ENCODE results near the gene TRABD2A. TPM values are rescaled to one million over a fixed set of nuclear protein-coding genes. Genes with fewer than 3 reads are reported as not detected.

TRABD2A gene
- total RNA-seq, 1 donor from 2014 or later = not detected

DNA sequence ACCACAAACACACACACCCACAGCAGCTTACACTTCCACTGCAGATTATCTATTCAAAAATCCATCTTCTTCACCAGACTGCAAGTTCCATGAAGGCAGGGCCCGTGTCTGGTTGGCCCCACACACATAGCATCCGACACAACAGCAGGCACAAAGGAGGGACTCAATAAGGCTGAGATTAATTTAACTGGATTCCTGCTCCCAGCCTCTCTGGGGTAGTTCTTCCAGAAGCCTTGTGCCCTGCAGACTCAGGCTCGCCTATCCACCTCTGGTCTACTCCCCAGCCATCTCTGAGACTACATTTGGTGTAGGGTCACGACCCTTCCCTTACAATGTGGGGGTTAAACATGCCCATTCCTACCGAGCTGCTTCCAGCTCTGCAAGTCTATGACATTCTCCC is 57.7 kb downstream of the TRABD2A start:
- H3K4me1 Mint-ChIP-seq (ENCODE audit: low read depth, unreplicated experiment) = no peaks in the 10 kb centered on the region

DNA sequence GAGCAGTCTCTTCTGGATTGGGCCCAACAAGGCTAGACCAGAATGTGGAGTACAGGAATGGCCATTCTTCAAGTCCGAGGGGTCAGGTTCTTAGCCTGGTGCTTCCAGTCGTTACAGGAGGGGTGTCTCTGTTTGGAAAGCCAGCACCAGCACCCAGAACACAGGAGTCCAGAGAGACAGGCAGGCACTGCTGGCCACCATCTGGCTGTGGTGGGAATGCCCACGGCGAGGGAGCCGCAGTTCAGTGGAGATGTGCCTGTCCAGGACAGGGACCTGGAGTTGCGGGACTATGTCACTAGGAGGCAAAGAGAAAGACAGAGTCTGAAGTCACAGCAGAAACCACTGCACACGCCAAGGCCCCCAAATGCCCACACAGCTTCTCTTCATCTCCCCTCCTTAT is 59.1 kb downstream of the TRABD2A start:
- Mint-ChIP-seq H3K4me1 (ENCODE audit: low read depth, unreplicated experiment) (no peaks in the 10 kb centered on the region), H3K27me3 (ENCODE audit: unreplicated experiment) (no peaks in the 10 kb centered on the region), H3K4me3 (ENCODE audit: unreplicated experiment) (no peak overlapping the region), H3K27ac (ENCODE audit: unreplicated experiment) (no peak overlapping the region), H3K9me3 (ENCODE audit: unreplicated experiment) (no peaks in the 10 kb centered on the region), H3K36me3 (ENCODE audit: unreplicated experiment) (no peaks in the 10 kb centered on the region)
- no peak for DNase-seq
- TF ChIP-seq, protein P1, sequence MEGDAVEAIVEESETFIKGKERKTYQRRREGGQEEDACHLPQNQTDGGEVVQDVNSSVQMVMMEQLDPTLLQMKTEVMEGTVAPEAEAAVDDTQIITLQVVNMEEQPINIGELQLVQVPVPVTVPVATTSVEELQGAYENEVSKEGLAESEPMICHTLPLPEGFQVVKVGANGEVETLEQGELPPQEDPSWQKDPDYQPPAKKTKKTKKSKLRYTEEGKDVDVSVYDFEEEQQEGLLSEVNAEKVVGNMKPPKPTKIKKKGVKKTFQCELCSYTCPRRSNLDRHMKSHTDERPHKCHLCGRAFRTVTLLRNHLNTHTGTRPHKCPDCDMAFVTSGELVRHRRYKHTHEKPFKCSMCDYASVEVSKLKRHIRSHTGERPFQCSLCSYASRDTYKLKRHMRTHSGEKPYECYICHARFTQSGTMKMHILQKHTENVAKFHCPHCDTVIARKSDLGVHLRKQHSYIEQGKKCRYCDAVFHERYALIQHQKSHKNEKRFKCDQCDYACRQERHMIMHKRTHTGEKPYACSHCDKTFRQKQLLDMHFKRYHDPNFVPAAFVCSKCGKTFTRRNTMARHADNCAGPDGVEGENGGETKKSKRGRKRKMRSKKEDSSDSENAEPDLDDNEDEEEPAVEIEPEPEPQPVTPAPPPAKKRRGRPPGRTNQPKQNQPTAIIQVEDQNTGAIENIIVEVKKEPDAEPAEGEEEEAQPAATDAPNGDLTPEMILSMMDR (IDR thresholded peaks at IDR 0.05; ENCODE audit: partially characterized antibody, unreplicated experiment) = no peak

More for the DNA sequence above, 57.7 kb downstream of the TRABD2A start:
- Mint-ChIP-seq H3K27me3 (ENCODE audit: unreplicated experiment) (no peaks in the 10 kb centered on the region), H3K9me3 (ENCODE audit: unreplicated experiment) (no peaks in the 10 kb centered on the region), H3K4me3 (ENCODE audit: unreplicated experiment) (no peak overlapping the region), H3K36me3 (ENCODE audit: unreplicated experiment) (no peaks in the 10 kb centered on the region), H3K27ac (ENCODE audit: unreplicated experiment) (no peak overlapping the region)
- no peak for DNase-seq
- TF ChIP-seq, protein P1 (IDR thresholded peaks at IDR 0.05; ENCODE audit: partially characterized antibody, unreplicated experiment) = no peak

DNA sequence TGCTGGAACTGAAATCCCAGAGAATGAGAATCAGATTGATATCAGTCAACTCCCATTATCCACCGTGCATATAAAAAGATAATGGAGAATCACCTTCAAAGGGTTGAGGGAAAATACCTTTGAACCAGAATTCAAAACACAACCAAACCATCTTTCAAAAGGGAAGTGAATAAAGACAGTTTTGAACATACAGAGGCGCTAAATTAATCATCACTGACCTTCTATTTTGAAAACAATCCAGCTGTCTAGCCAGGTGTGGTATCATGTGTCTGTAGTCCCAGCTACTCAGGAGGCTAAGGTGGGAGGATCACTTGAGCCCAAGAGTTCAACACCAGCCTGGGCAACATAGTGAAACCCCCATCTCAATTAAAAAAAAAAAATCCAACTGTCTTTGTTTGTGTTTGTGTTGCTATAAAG is 63.6 kb downstream of the TRABD2A start:
- H3K36me3 Mint-ChIP-seq (ENCODE audit: unreplicated experiment) = no peaks in the 10 kb centered on the region
- no peak overlapping the region for H3K4me3 Mint-ChIP-seq (ENCODE audit: unreplicated experiment)
- H3K27ac Mint-ChIP-seq (ENCODE audit: unreplicated experiment) = no peak overlapping the region
- peaks cover 2% of the 10 kb centered on the region for H3K27me3 Mint-ChIP-seq (ENCODE audit: unreplicated experiment)
- DNase-seq = no peak
- TF ChIP-seq, protein P1 (IDR thresholded peaks at IDR 0.05; ENCODE audit: partially characterized antibody, unreplicated experiment) = no peak
- no peaks in the 10 kb centered on the region for H3K9me3 Mint-ChIP-seq (ENCODE audit: unreplicated experiment)
- no peaks in the 10 kb centered on the region for H3K4me1 Mint-ChIP-seq (ENCODE audit: low read depth, unreplicated experiment)

DNA sequence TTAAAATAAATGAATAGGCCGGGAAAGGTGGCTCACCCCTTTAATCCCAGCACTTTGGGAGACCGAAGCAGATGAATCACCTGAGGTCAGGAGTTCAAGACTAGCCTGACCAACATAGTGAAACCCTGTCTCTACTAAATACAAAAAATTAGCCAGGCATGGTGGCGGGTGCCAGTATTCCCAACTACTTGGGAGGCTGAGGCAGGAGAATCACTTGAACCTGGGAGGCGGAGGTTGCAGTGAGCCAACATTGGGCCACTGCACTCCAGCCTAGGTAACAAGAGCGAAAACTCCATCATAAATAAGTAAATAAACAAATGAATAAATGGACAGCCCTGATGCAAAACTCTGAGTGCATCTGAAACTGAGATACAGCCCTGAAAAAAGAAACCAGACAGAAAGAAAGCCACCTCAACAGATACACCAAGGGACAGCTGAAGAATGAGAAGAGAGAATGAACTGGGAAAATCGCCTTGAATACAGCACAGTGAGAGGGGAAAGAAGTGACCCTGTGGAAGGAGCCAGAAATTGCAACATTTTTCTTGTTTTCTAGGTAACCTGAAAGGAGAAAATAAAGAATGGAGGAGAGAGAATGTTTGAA is 64.4 kb downstream of the TRABD2A start:
- H3K36me3 Mint-ChIP-seq (ENCODE audit: unreplicated experiment) = no peaks in the 10 kb centered on the region
- no peak for DNase-seq
- H3K4me1 Mint-ChIP-seq (ENCODE audit: low read depth, unreplicated experiment) = no peaks in the 10 kb centered on the region
- H3K27ac Mint-ChIP-seq (ENCODE audit: unreplicated experiment) = no peak overlapping the region
- H3K27me3 Mint-ChIP-seq (ENCODE audit: unreplicated experiment) = peaks cover 2% of the 10 kb centered on the region
- TF ChIP-seq, protein P1 (IDR thresholded peaks at IDR 0.05; ENCODE audit: partially characterized antibody, unreplicated experiment) = no peak
- no peak overlapping the region for H3K4me3 Mint-ChIP-seq (ENCODE audit: unreplicated experiment)
- H3K9me3 Mint-ChIP-seq (ENCODE audit: unreplicated experiment) = no peaks in the 10 kb centered on the region

DNA sequence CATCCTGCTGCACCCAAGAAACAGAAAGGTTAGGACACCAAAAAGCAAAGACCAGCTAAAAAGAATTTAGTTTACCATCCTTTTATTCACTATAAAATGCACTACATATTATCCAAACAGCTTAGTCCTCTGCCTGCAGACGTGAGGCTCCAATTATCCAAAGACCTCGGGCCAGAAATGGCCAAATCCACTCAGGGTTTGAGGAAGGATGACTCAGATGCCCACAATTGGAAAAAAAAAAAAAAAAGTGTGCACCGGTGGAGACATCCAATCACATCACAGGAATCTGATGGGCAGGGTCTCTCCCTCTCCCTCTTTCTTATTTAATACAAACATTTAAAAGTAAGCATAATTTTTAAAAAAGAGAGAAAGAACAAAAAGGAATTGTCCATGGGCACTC is 65.7 kb downstream of the TRABD2A start:
- TF ChIP-seq, protein P1 (IDR thresholded peaks at IDR 0.05; ENCODE audit: partially characterized antibody, unreplicated experiment) = no peak
- H3K4me1 Mint-ChIP-seq (ENCODE audit: low read depth, unreplicated experiment) = no peaks in the 10 kb centered on the region
- no peak overlapping the region for H3K4me3 Mint-ChIP-seq (ENCODE audit: unreplicated experiment)
- no peaks in the 10 kb centered on the region for H3K36me3 Mint-ChIP-seq (ENCODE audit: unreplicated experiment)
- H3K27me3 Mint-ChIP-seq (ENCODE audit: unreplicated experiment) = peaks cover 2% of the 10 kb centered on the region
- DNase-seq = no peak
- no peak overlapping the region for H3K27ac Mint-ChIP-seq (ENCODE audit: unreplicated experiment)
- no peaks in the 10 kb centered on the region for H3K9me3 Mint-ChIP-seq (ENCODE audit: unreplicated experiment)
